Stimulated activated CD8-positive, alpha-beta memory T cell treated with anti-CD3 and anti-CD28 coated beads, Interleukin-12 subunit alpha, Interleukin-12 subunit beta, amount 100 ng/mL, for 24 hours (primary cell): ENCODE results near the gene ZNF91.
"Not testable (repeated sequence)": the region's sequence is repeated elsewhere in the genome, so short reads cannot be mapped to it uniquely, and the experiment has no call there.

Source experiments
- DNase-seq: peaks from one replicate; pipeline ENCODE4 v3.0.0-alpha.2; 2020; ENCODE audit errors: extremely low read depth

ZNF91 gene

DNA sequence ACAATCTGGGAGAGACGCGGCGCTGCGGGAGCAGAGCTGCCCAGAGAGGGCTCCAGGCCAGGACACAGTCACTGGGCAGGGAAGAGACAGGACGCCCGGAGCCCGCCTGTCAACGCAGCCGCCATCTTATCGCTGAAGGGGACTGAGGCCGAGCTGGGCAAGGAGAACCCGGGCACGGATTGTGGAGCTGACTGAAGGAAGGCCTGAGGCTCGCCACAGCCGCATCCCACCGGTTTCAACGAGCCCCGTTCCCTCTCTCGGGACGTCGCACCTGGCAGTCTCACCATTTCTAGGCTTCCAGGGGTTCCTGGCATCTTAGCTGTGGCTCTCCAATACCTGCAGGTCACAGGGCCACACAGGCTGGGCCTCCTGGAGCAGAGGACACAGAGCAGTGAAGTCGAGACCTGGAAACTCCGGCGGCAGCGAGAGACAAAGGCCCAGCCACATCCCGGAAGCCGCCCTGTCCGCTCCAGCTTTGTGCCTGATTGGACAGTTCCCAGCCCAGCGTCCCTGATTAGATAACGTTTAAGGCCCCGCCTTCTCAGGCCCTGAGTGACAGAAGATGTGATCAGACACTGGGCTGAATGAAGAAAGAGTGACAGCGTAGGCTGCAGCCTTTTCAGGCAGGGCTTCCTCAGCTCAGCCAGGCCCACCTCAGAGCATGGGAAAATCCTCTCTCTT, at the start of gene ZNF91:
Gene ZNF91 (minus strand): TSS at position 431 of the 681 bp plus-strand sequence. CDS start 117 bp downstream, at position 314.
- peak; percentile 82 for DNase-seq

DNA sequence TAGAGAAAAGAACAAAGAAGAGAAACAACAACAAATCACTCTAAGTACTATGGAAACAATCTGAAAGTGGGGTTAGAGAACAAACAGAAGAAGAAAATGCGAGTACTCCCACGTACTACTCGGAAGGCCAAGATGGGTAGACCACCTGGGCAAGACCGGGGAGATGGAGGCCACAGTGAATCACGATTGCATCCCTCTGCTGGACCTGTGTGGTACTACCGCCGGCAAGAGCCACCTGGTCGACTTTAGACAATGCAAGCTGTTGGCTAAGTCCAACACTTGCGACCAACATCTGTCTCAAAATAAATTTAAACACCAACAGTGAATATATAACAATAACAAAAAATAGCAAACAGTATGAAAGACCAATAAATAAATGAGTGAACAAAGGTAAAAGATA, 45.5 kb upstream of the ZNF91 start:
- DNase-seq, result no peak

DNA sequence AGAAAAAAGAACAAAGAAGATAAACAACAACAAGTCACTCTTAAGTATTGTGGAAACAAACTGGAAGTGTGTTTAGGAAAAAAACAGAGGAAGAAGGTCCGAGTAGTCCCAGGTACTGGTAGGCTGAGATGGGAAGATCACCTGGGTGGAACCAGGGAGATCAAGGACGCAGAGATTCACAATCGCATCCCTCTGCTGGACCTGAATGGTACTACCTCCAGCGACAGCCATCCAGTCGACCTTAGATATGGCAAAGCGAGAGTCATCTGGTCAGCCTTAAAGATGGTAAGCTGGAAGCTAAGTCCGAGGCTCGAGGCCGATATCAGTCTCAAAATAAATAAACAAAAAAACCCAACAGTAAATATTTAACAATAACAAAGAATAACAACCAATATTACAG, 44.9 kb upstream of the ZNF91 start:
- no peak for DNase-seq

DNA sequence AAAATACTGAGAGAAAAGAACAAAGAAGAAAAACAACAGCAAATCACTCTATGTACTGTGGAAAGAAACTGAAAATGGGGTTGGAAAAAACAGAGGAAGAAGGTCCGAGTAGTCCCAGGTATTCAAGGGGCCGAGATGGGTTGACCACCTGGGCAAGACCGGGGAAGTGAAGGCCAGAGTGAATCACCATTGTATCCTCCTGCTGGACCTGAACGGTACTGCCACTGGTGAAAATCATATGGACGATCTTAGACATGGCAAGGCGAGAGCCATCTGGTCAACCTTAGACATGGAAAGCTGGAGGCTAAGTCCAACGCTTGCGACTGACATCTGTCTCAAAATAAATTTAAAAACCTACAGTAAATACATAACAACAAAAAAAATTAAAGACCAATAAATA, 44.4 kb upstream of the ZNF91 start:
- DNase-seq, result no peak

DNA sequence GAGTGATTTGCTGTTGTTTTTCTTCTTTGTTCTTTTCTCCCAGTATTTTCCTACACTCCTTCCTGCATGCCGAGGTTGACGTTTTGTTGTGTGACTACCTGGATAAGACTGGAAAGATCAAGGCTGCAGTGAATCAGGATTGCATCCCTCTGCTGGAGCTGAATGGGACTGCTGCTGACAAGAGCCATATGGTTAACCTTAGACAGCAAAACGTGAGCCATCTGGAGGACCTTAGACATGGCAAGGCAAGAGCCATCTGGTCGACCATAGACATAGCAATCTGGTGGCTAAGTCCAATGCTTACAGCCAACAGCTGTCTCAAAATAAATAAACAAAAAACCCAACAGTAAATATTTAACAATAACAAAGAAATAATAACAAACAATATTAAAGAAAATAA, 42.6 kb upstream of the ZNF91 start:
- no peak for DNase-seq

DNA sequence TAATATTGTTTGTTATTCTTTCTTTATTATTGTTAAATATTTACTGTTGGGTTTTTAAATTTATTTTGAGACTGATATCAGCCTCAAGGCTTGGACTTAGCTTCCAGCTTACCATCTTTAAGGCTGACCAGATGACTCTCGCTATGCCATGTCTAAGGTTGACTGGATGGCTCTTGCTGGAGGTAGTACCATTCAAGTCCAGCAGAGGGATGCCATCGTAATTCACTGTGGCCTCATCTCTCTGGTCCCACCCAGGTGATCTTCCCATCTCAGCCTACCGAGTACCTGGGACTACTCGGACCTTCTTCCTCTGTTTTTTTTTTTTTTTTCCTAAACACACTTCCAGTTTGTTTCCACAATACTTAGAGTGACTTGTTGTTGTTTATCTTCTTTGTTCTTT, 41.7 kb upstream of the ZNF91 start:
- DNase-seq, result no peak

GRCh38 chr19:23436318-23436717, 41.0 kb upstream of the ZNF91 start:
- no peak for DNase-seq

DNA sequence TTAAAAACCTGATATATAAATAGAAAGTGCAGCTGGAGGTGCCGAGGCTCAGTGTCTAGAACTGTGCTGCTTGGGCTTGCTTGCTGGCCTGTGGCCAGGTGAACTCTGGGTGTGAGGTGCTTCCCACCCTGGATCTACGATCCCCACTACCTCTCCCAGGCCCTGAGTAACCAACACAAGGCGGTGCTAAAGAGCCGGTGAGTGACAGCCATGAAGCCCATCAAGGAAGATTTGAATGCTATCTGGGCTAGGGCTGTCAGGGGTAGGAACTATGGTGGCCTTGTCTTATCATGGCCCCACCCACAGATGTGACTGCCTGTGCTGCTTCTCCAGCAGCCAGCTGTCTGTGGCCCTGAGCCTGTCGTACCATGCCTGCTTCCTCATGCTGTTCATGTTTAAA, 25.6 kb upstream of the ZNF91 start:
- DNase-seq, result no peak

- DNase-seq, result not testable (repeated sequence)
These were observed 24.0 kb upstream of the ZNF91 start for GRCh38 chr19:23419261-23419660.

DNA sequence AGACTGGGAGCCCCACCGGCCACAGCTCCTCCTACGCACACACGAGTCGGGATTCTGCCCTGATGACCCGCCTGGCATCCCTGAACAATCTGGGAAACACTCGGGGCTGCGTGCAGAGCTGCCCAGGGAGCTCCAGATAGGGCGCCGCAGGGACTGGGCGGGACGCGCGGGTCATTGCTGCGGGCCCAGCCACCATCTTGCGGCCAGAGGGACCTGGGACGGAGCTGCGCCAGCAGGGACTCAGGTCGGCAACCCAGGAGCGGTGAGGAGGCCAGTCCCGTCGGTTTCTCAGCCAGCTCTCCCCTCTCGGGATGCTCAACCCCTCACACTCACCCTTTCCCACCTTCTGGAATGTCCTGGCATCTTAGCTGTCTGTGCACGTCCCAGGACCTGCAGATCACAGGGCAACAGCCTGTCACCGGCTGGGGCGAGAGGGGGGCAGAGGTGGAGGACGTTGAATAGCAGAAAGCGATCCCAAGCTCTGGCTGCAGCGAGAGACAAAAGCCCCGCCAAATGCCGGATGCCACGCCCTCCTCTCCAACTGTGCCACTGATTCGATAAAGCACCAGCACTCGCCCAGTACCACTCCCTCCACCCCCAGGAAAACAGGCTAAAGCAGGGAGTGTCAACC, 20.4 kb upstream of the ZNF91 start:
- no peak for DNase-seq

DNA sequence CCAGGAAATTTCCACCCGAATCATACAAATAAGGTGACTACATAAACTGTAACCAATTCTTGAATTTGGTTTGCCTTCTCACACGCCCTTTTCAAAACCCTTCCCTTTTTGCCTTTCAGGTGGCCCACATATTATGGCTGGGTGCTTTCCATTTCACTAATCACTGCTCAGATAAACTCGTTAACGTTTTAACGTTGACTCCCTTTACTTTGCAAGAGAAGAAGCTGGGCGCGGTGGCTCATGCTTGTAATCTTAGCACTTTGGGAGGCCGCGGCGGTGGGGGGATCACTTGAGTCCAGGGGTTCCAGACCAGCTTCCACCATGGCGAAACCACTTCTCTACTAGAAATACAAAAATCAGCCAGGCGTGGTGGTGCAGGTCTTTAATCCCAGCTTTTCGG, 19.8 kb upstream of the ZNF91 start:
- DNase-seq, result no peak

- DNase-seq, result no peak
These were observed 14.9 kb upstream of the ZNF91 start for GRCh38 chr19:23410155-23410554.

DNA sequence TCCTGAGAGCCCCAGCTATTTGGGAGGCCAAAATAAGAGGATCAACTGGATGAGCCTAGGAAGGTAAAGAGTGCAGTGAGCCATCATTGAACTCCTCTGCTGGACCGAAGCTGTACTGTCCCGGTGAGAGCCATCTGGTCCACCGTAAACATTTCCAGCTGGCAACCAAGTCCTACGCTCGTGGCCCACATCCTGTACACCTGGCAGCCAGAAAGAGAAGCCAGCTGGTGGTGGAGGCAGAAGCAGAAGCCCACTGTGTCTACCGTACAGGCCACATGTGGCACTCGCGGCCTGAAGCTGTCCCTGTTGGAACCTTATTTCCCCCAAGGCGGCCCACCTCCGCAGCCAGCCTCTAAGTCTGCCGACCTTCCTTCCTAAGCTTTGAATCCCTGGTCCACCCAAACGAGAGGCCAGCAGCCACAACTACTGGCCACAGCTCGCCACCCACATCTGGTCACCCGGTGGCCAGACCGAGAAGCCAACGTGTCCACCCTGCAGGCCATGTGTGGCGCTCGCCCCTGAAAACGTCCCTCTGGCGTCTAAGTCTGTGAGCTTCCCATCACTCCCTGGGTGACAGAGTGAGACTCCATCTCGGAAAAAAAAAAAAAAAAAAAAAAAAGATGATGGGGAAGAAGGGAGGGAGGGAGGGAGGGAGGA, 14.2 kb upstream of the ZNF91 start:
- DNase-seq, result no peak

DNA sequence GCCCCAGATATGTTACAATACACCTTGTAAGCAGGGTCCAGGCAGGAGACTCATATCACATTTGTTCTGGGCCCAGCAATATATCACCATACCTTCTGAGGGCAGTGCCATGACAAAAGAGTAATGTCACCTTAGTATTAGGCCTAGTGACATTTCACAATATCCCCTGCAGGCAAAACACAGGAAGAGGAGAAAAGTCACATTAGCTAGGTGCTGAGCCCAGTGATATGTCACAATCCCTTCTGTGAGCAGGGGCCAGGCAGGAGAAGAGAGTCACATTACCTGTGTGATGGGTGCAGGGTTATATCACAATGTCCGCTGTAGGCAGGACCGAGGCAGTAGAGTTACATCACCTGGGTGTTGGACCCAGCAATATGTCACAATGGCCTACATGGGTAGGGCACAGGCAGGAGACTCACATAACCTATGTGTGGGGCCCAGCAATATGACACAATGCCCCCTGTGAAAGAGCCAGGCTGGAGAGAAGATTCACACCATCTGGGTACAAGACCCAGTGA, 12.4 kb upstream of the ZNF91 start:
- DNase-seq, result no peak

- no peak for DNase-seq
These were observed 11.4 kb upstream of the ZNF91 start for GRCh38 chr19:23406721-23407120.

GRCh38 chr19:23406091-23406490, 10.8 kb upstream of the ZNF91 start:
- no peak for DNase-seq

DNA sequence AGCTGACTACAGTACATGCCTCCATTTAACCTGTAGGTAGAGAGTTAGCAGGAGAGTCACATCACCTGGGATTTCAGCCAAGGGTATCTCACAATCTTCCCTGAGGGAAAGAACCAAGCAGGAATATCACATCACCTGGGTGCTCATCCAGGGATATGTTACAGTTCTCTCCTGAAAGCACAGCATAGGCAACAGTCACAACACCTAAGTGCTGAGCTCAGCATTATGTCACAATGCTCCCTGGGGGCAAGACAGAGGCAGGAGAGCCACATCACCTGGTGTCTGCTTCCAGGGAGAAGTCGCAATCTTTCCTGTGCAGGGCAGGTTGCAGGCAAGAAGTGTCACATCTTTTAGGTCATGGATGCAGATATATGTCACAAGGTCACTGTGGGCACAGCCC, 9.4 kb upstream of the ZNF91 start:
- no peak for DNase-seq

- DNase-seq, result no peak
These were observed 8.5 kb upstream of the ZNF91 start for GRCh38 chr19:23403581-23404324.

DNA sequence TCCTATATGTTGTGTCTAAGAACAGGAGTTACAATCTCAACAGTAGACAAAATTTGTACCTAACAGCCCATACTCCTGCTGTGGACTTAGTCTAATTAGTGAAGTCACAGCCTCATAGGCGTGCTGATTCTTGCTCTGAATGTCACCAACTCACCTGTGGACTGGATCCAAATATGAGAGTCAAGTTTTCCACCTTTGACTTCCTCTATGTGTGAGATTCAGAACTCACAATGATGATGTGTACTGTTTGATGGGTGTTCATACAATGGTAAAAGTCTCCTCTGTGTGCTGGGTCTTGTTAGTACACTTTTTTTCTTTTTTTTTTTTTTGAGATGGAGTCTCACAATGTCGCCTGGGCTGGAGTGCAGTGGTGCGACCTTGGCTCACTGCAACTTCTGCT, 7.8 kb upstream of the ZNF91 start:
- DNase-seq, result no peak

GRCh38 chr19:23402388-23402787, 7.1 kb upstream of the ZNF91 start:
- no peak for DNase-seq

DNA sequence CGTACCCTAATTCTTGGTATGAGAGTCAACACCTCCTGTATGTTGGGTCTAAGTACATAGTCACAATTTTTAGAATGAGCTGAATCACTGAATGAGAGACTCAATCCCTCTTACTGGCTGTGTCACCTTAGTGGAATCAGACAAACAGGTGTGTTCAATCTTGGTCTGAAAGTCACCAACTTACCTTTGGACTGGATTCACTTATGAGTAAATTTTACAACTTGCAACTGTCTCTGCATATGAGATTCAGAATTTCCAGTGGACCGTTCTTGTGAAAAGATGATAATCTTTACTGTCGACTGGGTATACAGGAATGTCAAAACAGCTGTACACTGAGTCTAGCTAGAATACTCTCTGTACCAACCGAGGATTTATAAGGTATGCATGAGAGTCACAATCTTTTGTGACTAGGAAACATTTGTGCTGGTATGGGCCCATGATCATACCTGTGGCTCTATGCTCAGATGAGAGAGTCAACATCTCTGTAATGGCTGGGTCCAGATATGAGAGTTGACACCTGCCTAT, 5.9 kb upstream of the ZNF91 start:
- no peak for DNase-seq

DNA sequence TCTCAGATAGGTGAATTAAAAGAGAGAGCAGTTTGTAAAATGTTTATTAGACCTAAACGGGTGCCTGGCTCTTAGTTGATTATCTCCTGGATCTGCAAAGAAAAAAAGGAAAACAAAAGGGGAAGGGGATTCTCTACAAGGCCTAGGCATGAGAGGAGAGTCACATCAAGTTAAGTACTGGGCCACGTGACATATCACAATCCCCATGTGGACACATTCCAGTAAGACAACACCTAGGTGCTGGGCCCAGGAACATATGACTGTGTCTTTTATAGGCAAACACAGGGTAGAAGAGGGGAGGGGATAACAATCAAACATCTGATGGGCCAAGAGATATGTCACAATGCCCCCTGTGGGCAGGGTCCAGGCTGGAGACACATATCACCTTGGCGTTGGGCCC, 4.2 kb upstream of the ZNF91 start:
- no peak for DNase-seq
